ENCODE measurements around the gene TMEM59L.

TMEM59L gene

DNA sequence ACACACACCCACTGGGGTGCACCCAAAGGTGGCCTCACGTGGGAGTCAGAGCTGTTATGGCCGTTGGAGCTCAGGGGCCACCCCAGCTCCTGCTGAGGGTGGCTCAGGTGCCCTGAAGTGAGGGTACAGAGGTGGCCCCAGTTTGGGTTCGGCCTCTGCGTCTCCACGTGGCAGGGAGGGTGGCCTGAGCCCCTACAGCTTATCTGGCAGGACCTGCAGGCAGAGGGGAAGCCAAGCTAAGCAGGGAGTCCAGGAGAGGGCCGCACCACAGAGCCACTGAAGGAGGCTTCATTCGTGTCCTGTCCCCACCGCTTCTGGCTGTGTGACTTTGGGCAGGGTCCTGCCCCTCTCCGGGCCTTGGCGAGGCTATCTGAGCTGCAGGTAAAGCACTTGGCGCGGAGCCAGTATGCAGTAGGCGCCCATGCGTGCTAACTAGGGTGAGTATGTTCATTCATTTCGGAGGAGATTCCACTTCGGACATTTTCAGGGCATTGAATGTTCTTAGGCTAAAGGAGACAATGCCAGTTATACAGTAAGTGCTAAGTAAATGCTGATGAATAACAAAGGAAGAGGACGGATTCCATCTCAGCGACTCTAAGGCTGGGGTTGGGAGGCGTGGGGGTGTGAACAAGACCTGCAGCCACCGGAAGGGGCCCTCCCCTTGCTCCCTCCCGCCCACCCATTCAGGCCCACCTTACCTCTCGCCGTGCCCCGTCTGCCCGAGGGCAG lies 19.1 kb upstream of the TMEM59L start:
- Histone ChIP-seq H3K27ac (ENCODE audit: low read depth, low read length) (no peak overlapping the region), H3K4ac (ENCODE audit: low read depth, low read length) (no peak overlapping the region), H3K36me3 (ENCODE audit: control insufficient read depth in 1 of 2, insufficient read depth in 2 of 2, low read length in 2 of 2) (peaks cover 4 to 6% of the 10 kb centered on the region in 2 experiments), H3K4me2 (ENCODE audit: low read length) (peak overlapping the region; percentile 74), H3K4me3 (ENCODE audit: low read depth, low read length) (peak overlapping the region; percentile 63), H3K9me3 (ENCODE audit: insufficient read depth, low read depth, low read length) (peaks cover 7% of the 10 kb centered on the region), H3K79me1 (ENCODE audit: low read length) (peaks cover 13% of the 10 kb centered on the region), H2AK5ac (ENCODE audit: low read length) (no peak overlapping the region), H4K91ac (ENCODE audit: low read depth, low read length) (no peak overlapping the region), H3K14ac (ENCODE audit: low read length) (no peak overlapping the region), H2BK5ac (ENCODE audit: low read depth, low read length, poor library complexity) (no peak overlapping the region), H3K23ac (ENCODE audit: low read length) (no peak overlapping the region), H3K27me3 (ENCODE audit: insufficient read depth, low read length) (no peaks in the 10 kb centered on the region), H3K18ac (ENCODE audit: low read length) (no peak overlapping the region), H3K79me2 (ENCODE audit: control insufficient read depth, insufficient read depth, low read length, poor library complexity) (peaks cover 6% of the 10 kb centered on the region), H2AFZ (ENCODE audit: insufficient read depth, low read length, poor library complexity) (no peak overlapping the region), H4K8ac (ENCODE audit: low read depth, low read length) (peak overlapping the region; percentile 30), H3K4me1 (ENCODE audit: control insufficient read depth in 1 of 2, insufficient read depth in 2 of 2, low read length in 2 of 2) (peaks cover 5 to 17% of the 10 kb centered on the region in 2 experiments), H3K9ac (ENCODE audit: low read length) (no peak overlapping the region), H2BK120ac (ENCODE audit: insufficient read depth, low read length, poor library complexity) (no peak overlapping the region), H2BK12ac (ENCODE audit: low read length) (no peak overlapping the region), H4K12ac (ENCODE audit: low read depth, low read length) (no peak overlapping the region)
- DNase-seq = no peak
- no CpG with 5 or more reads among the region's 25 CpGs for WGBS (ENCODE audit: extremely low coverage, insufficient coverage, insufficient read length)

DNA sequence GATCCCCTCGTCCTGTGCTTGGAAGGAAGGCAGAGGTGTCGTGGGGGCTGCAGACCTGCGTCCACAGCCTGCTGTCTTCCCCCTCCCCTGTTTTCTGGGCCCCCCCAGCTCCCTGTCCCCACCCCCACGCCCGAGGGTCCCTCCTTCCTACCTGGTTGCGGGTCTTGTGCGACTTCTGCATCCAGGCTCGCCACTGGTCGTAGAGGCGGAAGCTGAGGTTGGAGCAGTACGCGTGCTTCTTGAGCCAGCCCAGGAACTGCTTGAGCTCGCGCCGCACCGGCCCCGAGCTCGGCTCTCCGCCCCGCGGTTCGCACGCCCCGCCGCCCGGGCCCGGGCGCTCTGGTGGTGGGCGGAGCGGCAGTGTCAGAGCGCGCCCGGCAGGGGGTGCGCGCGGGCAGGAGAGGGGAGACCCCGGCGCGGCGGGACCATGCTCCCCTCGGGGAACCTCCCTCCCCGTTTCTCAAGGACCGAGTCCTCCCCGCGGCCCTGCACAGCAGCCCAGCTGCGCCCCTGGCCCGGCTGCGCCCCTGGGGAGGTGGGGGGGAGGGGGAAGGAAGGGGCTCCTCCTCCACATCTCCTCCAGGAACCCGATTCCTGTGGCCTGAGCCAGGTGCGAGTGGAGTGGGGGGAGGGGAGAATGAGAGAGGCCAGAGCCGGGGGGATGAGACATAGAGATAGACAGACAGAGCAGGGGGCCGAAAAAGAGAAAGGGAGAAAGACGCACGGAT lies 18.4 kb upstream of the TMEM59L start:
- Histone ChIP-seq H4K8ac (ENCODE audit: low read depth, low read length) (peak overlapping the region; percentile 30), H3K18ac (ENCODE audit: low read length) (no peak overlapping the region), H2AK5ac (ENCODE audit: low read length) (no peak overlapping the region), H3K36me3 (ENCODE audit: control insufficient read depth in 1 of 2, insufficient read depth in 2 of 2, low read length in 2 of 2) (peaks cover 4 to 6% of the 10 kb centered on the region in 2 experiments), H3K27ac (ENCODE audit: low read depth, low read length) (no peak overlapping the region), H3K9ac (ENCODE audit: low read length) (peak overlapping the region; percentile 12), H3K4ac (ENCODE audit: low read depth, low read length) (no peak overlapping the region), H2BK5ac (ENCODE audit: low read depth, low read length, poor library complexity) (no peak overlapping the region), H3K4me2 (ENCODE audit: low read length) (peak overlapping the region; percentile 74), H4K12ac (ENCODE audit: low read depth, low read length) (no peak overlapping the region), H3K14ac (ENCODE audit: low read length) (no peak overlapping the region), H3K4me3 (ENCODE audit: low read depth, low read length) (peak overlapping the region; percentile 63), H3K4me1 (ENCODE audit: control insufficient read depth in 1 of 2, insufficient read depth in 2 of 2, low read length in 2 of 2) (peaks cover 5 to 15% of the 10 kb centered on the region in 2 experiments), H3K79me2 (ENCODE audit: control insufficient read depth, insufficient read depth, low read length, poor library complexity) (peaks cover under 1% of the 10 kb centered on the region), H3K9me3 (ENCODE audit: insufficient read depth, low read depth, low read length) (peaks cover 7% of the 10 kb centered on the region), H3K79me1 (ENCODE audit: low read length) (peaks cover 7% of the 10 kb centered on the region), H3K27me3 (ENCODE audit: insufficient read depth, low read length) (no peaks in the 10 kb centered on the region), H2BK12ac (ENCODE audit: low read length) (no peak overlapping the region), H3K23ac (ENCODE audit: low read length) (no peak overlapping the region), H4K91ac (ENCODE audit: low read depth, low read length) (no peak overlapping the region), H2AFZ (ENCODE audit: insufficient read depth, low read length, poor library complexity) (peak overlapping the region; percentile 43), H2BK120ac (ENCODE audit: insufficient read depth, low read length, poor library complexity) (no peak overlapping the region)
- no CpG with 5 or more reads among the region's 54 CpGs for WGBS (ENCODE audit: extremely low coverage, insufficient coverage, insufficient read length)
- peak; percentile 61 to 80 for DNase-seq

DNA sequence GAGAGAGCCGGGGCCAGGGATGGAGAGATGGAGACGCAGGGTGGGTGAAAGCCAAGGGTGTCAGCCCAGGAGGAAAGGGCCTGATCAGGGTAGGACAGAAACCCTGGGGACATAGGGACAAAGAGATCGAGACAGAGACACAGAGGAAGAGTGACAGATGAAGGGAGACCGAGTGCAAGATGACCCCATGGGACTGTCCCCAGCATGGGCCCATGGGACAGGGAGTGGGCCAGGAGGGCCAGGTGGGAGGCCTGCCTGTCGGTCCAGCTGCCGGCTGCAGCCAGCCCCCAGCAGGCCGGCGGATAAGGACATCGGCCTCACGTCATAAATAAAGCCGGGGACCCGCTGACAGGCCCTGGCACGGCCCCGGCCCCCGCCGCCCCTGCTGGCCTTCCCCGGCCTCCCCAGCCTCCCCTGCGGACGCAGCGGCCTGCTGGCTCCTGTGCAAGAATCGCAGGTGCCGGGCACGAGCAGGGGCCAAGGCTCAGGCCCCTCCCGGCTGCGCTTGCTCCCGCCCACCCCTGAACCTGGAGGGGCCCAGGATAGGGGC lies 17.8 kb upstream of the TMEM59L start:
- Histone ChIP-seq H3K9ac (ENCODE audit: low read length) (no peak overlapping the region), H3K4me1 (ENCODE audit: control insufficient read depth in 1 of 2, insufficient read depth in 2 of 2, low read length in 2 of 2) (peaks cover 5 to 9% of the 10 kb centered on the region in 2 experiments), H3K9me3 (ENCODE audit: insufficient read depth, low read depth, low read length) (peaks cover 4% of the 10 kb centered on the region), H4K8ac (ENCODE audit: low read depth, low read length) (no peak overlapping the region), H3K4ac (ENCODE audit: low read depth, low read length) (no peak overlapping the region), H3K23ac (ENCODE audit: low read length) (no peak overlapping the region), H3K14ac (ENCODE audit: low read length) (no peak overlapping the region), H3K79me1 (ENCODE audit: low read length) (peaks cover 3% of the 10 kb centered on the region), H3K36me3 (ENCODE audit: control insufficient read depth in 1 of 2, insufficient read depth in 2 of 2, low read length in 2 of 2) (peaks cover 4 to 6% of the 10 kb centered on the region in 2 experiments), H2BK5ac (ENCODE audit: low read depth, low read length, poor library complexity) (no peak overlapping the region), H2BK12ac (ENCODE audit: low read length) (no peak overlapping the region), H3K18ac (ENCODE audit: low read length) (no peak overlapping the region), H3K27me3 (ENCODE audit: insufficient read depth, low read length) (no peaks in the 10 kb centered on the region), H3K4me3 (ENCODE audit: low read depth, low read length) (no peak overlapping the region), H2BK120ac (ENCODE audit: insufficient read depth, low read length, poor library complexity) (no peak overlapping the region), H3K79me2 (ENCODE audit: control insufficient read depth, insufficient read depth, low read length, poor library complexity) (no peaks in the 10 kb centered on the region), H3K4me2 (ENCODE audit: low read length) (peak overlapping the region; percentile 74), H4K91ac (ENCODE audit: low read depth, low read length) (no peak overlapping the region), H4K12ac (ENCODE audit: low read depth, low read length) (no peak overlapping the region), H2AFZ (ENCODE audit: insufficient read depth, low read length, poor library complexity) (no peak overlapping the region), H2AK5ac (ENCODE audit: low read length) (no peak overlapping the region), H3K27ac (ENCODE audit: low read depth, low read length) (no peak overlapping the region)
- WGBS (ENCODE audit: extremely low coverage, insufficient coverage, insufficient read length) = no CpG with 5 or more reads among the region's 26 CpGs
- DNase-seq = no peak

DNA sequence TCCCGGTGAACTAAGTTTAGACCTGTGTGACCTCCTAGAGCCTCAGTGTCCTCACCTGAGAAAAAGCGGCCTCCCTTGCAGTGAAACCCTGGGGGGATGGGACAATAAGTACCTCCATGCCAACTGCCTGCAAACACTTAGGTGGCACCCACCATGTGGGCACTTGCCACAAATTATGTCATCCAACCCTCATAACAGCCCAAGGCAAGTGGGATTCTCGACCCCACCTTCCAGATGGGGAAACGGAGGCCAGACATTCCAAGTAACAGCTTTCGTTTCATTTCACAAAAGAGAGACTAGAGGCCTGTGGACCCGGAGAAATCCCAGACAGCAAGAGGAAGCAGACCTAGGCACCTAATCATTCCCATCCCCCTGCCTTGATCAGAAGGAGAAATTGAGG lies 17.2 kb upstream of the TMEM59L start:
- H3K23ac ChIP-seq (ENCODE audit: low read length) = no peak overlapping the region
- no peak overlapping the region for H2AFZ ChIP-seq (ENCODE audit: insufficient read depth, low read length, poor library complexity)
- H4K91ac ChIP-seq (ENCODE audit: low read depth, low read length) = no peak overlapping the region
- WGBS (ENCODE audit: extremely low coverage, insufficient coverage, insufficient read length) = no CpG with 5 or more reads among the region's 6 CpGs
- no peak overlapping the region for H2BK12ac ChIP-seq (ENCODE audit: low read length)
- peaks cover 4% of the 10 kb centered on the region for H3K9me3 ChIP-seq (ENCODE audit: insufficient read depth, low read depth, low read length)
- DNase-seq = no peak
- no peak overlapping the region for H3K9ac ChIP-seq (ENCODE audit: low read length)
- H3K4ac ChIP-seq (ENCODE audit: low read depth, low read length) = no peak overlapping the region
- no peak overlapping the region for H2BK5ac ChIP-seq (ENCODE audit: low read depth, low read length, poor library complexity)
- H4K8ac ChIP-seq (ENCODE audit: low read depth, low read length) = no peak overlapping the region
- no peak overlapping the region for H2AK5ac ChIP-seq (ENCODE audit: low read length)
- no peak overlapping the region for H3K4me2 ChIP-seq (ENCODE audit: low read length)
- H3K4me1 ChIP-seq (ENCODE audit: control insufficient read depth in 1 of 2, insufficient read depth in 2 of 2, low read length in 2 of 2) = peaks cover 5 to 9% of the 10 kb centered on the region in 2 experiments
- no peaks in the 10 kb centered on the region for H3K79me2 ChIP-seq (ENCODE audit: control insufficient read depth, insufficient read depth, low read length, poor library complexity)
- no peak overlapping the region for H3K18ac ChIP-seq (ENCODE audit: low read length)
- H3K27me3 ChIP-seq (ENCODE audit: insufficient read depth, low read length) = no peaks in the 10 kb centered on the region
- no peaks in the 10 kb centered on the region for H3K79me1 ChIP-seq (ENCODE audit: low read length)
- no peak overlapping the region for H3K4me3 ChIP-seq (ENCODE audit: low read depth, low read length)
- no peak overlapping the region for H4K12ac ChIP-seq (ENCODE audit: low read depth, low read length)
- H3K27ac ChIP-seq (ENCODE audit: low read depth, low read length) = no peak overlapping the region
- no peak overlapping the region for H2BK120ac ChIP-seq (ENCODE audit: insufficient read depth, low read length, poor library complexity)
- no peak overlapping the region for H3K14ac ChIP-seq (ENCODE audit: low read length)
- peaks cover 4 to 6% of the 10 kb centered on the region in 2 experiments for H3K36me3 ChIP-seq (ENCODE audit: control insufficient read depth in 1 of 2, insufficient read depth in 2 of 2, low read length in 2 of 2)
